ENCODE data around the gene STXBP2.

The STXBP2 gene

GRCh38 chr19:7636691-7637373 is at the start of gene STXBP2:
TSS of gene STXBP2 (plus strand) at chr19:7637110. CDS start at chr19:7637150, 40 bp downstream.
- DNase-seq (ENCODE audit: low spot score): no peak

GRCh38 chr19:7589822-7590221 is 47.1 kb upstream of the STXBP2 start:
- no peak for DNase-seq (ENCODE audit: low spot score)

- no peak for DNase-seq (ENCODE audit: low spot score)
These were observed 46.7 kb upstream of the STXBP2 start for GRCh38 chr19:7590256-7590655.

GRCh38 chr19:7595466-7596133 is 41.3 kb upstream of the STXBP2 start, which contains the start of gene CAMSAP3:
TSS of gene CAMSAP3 (plus strand) at chr19:7595863. CDS start at chr19:7596003, 140 bp downstream.
- no peak for DNase-seq (ENCODE audit: low spot score)

GRCh38 chr19:7596211-7596937 is 40.5 kb upstream of the STXBP2 start:
- DNase-seq (ENCODE audit: low spot score): no peak

GRCh38 chr19:7597689-7598088 is 39.2 kb upstream of the STXBP2 start:
- DNase-seq (ENCODE audit: low spot score): no peak

- DNase-seq (ENCODE audit: low spot score): no peak
These were observed 38.7 kb upstream of the STXBP2 start for GRCh38 chr19:7598180-7598579.

GRCh38 chr19:7600721-7601120 is 36.2 kb upstream of the STXBP2 start:
- DNase-seq (ENCODE audit: low spot score): no peak

GRCh38 chr19:7602240-7602934 is 34.5 kb upstream of the STXBP2 start:
- no peak for DNase-seq (ENCODE audit: low spot score)

DNA sequence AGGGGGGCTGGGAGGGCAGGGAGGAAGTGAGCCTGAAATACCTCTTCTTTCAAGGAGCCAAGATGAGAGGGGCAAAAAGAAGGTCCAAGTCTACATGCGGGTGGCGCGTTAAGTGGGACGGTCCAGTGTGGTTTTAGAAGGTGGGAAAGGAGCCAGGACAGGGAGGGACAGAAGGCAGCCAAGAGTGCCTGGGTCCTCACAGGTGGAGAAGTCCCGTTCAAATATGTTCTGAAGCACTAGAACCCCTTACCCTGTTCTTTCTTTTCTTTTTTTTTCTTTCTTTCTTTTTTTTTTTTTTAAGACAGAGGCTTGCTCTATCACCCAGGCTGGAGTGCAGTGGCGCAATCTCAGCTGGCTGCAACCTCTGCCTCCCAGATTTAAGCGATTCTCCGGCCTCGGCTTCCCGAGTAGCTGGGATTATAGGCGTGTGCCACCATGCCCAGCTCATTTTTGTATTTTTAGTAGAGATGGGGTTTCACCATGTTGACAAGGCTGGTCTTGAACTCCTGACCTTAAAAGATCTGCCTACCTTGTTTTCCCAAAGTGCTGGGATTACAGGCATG is 33.9 kb upstream of the STXBP2 start:
- no peak for DNase-seq (ENCODE audit: low spot score)

DNA sequence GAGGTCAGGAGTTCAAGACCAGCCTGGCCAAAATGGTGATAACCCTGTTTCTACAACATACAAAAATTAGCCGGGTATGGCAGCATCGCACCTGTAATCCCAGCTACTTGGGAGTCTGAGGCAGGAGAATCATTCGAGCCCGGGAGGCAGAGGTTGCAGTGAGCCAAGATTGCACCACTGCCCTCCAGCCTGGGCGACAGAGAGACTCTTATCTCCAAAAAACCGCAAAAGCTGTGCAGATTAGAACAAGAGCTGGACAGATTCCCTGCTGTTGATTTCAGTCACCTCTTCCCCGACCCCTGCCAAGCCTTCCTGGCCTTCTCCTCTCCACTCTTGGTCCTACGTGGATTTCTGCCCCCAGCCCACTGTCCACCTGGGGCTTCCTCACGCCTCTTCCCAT is 33.0 kb upstream of the STXBP2 start:
- no peak for DNase-seq (ENCODE audit: low spot score)

- DNase-seq (ENCODE audit: low spot score): no peak
These were observed 31.3 kb upstream of the STXBP2 start for GRCh38 chr19:7605490-7606222.

DNA sequence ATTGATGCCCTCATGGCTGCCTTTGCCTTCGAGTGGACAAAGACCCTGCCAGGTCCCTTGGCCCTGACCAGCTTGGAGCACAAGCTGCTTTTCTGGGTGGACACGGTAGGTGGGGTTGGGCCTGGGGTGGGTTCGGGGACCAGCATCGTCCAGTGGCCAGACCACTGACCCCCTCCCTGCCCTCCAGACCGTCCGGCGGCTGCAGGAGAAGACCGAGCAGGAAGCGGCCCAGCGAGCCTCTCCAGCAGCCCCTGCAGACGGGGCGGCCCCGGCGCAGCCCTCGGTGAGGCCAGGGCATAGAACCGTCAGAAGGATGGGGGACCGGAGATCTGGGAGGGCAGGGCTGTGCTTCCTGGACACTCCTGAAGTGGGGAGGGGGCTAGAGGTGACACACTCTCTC is 30.6 kb upstream of the STXBP2 start:
- DNase-seq (ENCODE audit: low spot score): no peak

- DNase-seq (ENCODE audit: low spot score): no peak
These were observed 29.6 kb upstream of the STXBP2 start for GRCh38 chr19:7607212-7607873.

DNA sequence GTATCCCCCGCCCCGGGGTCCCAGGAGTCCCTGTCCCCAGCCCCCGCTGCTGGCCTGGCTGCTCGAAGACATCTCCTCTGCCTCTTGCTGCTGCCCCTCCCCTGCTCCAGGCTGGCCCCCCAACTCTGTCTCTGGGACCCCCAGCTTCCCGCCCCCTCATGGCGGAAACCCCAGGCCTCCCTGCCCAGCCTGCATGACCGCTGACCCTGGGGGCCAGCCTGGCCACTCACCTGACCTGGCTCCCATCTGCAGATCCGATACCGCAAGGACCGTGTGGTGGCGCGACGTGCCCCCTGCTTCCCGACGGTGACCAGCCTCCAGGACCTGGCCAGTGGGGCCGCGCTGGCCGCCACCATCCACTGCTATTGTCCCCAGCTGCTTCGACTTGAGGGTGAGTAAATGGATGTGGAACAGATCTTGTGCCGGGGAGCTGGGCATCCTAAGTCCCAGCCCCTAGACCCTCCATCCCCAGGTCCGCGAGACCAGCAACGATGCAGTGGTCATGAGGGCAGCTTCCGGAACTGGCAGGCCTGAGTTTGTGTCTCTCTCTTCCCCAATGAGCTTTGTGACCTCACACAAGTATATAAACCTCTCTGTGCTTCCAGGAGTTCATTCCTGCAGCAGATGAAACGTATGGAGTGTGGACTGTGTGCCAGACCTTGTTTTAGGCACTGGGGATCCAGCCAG is 28.9 kb upstream of the STXBP2 start:
- DNase-seq (ENCODE audit: low spot score): no peak

- DNase-seq (ENCODE audit: low spot score): no peak
These were observed 26.2 kb upstream of the STXBP2 start for GRCh38 chr19:7610491-7611240.

GRCh38 chr19:7611541-7612279 is 25.2 kb upstream of the STXBP2 start:
- no peak for DNase-seq (ENCODE audit: low spot score)
